Left hindlimb (tissue), 1 donor: ENCODE results near the gene SHROOM1.
"Not testable (repeated sequence)": the region's sequence is repeated elsewhere in the genome, so short reads cannot be mapped to it uniquely, and the experiment has no call there.

Experiments
- DNase-seq: peaks from one replicate; pipeline ENCODE4 v3.0.0-alpha.2; 2018

The SHROOM1 gene

DNA sequence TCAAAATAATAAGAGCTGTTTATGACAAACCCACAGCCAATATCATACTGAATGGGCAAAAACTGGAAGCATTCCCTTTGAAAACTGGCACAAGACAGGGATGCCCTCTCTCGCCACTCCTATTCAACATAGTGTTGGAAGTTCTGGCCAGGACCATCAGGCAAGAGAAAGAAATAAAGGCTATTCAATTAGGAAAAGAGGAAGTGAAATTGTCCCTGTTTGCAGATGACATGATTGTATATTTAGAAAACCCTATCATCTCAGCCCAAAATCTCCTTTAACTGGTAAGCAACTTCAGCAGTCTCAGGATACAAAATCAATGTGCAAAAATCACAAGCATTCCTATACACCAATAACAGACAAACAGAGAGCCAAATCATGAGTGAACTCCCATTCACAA is 26.2 kb downstream of the SHROOM1 start:
- DNase-seq: not testable (repeated sequence)

DNA sequence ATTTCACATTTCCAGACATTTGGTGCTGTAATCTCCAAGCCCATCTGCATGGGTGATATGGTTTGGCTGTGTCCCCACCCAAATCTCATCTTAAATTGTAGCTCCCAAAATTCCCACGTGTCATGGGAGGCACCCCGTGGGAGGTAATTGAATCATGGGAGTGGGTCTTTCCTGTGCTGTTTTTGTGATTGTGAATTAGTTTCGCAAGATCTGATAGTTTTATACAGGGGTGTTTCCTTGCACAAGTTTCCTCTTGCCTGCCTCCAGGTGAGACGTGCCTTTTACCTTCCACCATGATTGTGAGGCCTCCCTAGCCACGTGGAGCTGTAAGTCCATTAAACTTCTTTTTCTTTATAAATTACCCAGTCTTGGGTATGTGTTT is 27.8 kb downstream of the SHROOM1 start:
- DNase-seq: not testable (repeated sequence)

- no peak for DNase-seq
Measured at GRCh38 chr5:132802044-132802684, 28.3 kb downstream of the SHROOM1 start.

- no peak for DNase-seq
Measured at GRCh38 chr5:132800545-132800944, 29.9 kb downstream of the SHROOM1 start.

DNA sequence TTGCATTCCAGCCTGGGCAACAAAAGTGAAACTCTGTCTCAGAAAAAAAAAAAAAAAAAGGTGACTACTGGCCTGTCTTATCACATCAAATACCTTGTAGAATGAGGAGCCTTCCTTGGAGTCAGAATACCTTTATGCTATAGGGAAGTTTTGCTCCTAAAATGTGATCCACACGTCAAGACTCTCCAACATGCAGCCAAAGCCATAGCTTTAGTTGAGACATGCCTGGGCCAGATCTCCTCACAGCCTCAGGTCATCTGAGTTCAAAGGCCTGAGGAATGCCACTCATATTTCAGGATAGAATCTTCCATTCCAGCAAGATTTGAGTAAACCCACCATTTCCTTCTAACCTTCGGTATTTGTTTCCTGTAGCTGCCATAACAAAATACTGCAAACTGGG is 31.1 kb downstream of the SHROOM1 start:
- no peak for DNase-seq

DNA sequence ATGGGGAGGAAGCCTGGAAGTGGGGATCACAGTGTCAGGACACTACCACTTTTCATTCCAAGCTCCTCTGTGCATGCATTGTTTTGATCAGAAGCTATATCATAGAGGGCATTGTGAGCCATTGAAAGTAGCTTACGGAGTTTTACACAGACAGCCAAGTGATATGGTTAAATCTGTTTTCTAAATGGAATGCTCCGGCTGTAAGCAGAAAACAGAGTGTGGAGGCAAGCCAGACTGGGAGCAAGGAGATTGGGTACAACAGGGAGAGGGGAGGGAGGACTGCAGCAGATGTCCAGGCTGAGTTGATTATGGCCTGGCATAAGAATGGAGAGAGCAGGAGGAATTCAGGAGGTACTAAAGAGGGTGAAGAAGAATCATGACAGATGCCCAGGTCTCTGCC is 32.8 kb downstream of the SHROOM1 start:
- DNase-seq: no peak

DNA sequence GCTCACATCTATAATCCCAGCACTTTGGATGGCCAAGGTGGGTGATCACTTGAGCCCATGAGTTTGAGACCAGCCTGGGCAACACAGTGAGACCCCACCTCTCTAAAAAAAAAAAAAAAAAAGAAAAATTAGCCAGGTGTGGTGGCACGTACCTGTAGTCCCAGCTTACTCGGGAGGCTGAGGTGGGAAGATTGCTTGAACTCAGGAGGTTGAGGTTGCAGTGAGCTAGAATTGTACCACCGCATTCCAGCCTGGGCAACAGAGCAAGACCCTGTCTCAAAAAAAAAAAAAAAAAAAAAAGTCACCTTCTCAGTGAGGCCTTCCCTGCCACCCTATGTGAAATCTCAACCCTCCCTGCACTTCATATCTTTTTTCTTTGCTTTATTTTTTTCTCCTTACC is 39.4 kb downstream of the SHROOM1 start:
- DNase-seq: no peak

DNA sequence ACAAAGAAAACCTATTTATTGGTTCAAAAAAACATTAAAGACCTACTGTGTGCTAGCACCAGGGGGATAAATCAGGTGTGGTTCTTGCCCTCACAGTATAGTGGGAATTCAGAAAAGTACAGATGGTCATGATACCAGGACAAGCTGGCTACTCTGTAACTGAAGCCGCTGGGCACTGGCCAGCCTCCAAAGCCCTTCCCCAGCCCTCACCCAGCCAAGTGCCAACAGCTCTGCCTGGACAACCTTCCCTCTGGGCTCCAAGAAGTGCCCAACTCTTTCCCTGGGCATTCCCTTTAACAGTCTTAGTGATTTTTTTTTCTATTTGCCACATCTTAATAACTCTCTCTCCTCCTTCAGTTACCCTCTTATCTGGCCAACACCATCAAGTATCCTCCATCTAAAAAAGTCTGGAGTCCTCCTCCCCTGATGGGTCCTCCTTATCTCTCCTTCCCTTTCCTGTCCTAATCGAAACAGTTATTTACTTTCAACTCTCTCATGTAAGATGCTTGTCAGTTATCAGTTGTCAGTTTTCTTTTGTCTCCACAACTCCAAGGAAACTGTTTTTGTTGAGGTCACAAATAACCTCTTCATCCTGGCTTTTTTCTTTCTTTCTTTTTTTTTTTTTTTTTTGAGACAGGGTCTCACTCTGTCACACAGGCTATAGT is 40.1 kb downstream of the SHROOM1 start:
- no peak for DNase-seq

- DNase-seq: no peak
Measured at GRCh38 chr5:132788990-132789886, 41.2 kb downstream of the SHROOM1 start.

DNA sequence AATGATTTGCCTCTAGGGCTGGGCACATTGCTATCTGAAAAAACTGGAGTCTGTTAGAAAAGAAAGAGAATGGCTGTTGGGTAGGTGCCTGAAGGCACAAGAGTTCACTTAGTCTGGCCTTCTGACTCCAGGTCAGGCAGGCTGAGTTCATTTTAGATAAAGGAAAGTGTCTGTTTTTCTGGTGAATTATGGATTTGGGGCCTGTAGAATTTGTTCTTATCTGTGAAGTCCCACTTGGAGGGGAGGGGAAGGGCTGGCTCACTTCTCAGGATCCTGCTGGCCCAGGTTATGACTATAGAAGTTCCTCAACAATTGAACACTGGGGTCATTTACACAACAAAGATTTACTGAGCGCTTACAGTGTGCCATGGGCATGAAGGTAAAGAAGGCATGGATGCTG is 41.9 kb downstream of the SHROOM1 start:
- DNase-seq: no peak

GRCh38 chr5:132787076-132787475 is 43.4 kb downstream of the SHROOM1 start:
- DNase-seq: no peak

DNA sequence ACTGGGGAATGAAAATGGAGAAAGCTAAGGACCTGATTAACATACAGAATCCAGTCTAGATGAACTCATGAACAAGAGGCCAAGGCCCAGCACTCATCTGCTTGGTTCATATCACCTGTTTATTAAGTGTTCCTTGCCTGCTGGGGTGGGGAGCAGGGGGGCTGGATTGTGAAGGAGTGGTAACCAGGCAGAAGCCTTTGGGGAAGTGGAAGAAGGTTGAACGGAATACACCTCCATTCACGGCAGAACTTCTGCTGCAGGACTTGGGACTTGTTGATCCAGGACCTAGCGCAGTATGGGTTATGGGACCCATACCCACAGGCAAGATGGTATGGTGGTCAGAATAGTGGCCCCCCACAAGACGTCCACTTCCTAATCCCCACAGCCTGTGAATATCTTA is 44.6 kb downstream of the SHROOM1 start:
- no peak for DNase-seq

- no peak for DNase-seq
Measured at GRCh38 chr5:132785365-132785764, 45.1 kb downstream of the SHROOM1 start.

GRCh38 chr5:132782101-132782500 is 48.3 kb downstream of the SHROOM1 start:
- no peak for DNase-seq

DNA sequence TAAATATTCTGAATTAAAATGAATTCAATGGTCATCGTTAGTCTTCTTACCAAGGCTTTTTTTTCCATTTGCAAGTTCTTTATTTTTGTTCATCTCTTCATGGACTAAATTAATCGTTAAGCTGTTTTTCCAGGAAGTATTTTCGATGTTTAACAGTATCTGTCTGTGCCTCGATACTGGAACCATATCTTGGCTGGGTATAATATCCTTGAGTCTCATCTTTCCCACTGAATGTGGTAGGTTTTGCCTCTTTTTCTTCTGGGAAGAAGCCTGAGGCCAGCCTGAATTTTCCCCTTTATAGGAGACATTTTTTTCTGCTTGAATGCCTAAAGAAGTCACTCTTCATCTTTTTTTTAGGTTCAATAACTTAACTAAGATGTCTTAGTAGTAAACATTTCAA is 49.4 kb downstream of the SHROOM1 start:
- DNase-seq: no peak

DNA sequence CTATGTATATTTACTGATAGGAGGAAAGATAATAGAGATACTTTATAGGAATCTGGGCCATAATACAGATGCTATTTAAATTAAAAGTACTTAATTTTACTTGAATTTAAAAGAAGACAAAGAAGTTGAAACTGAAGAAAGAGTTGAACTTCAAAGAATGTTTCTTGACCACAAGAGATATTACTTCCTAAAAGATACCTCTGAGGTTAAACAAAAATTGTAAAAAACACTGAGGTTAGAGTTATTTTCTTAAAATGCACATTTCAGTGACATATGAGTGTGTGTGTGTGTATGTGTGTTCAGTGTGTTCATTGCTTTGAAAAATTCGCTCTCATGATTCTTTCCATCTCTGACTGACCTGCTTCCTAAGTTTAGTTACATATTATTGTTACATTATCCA is 49.9 kb downstream of the SHROOM1 start:
- DNase-seq: no peak

DNA sequence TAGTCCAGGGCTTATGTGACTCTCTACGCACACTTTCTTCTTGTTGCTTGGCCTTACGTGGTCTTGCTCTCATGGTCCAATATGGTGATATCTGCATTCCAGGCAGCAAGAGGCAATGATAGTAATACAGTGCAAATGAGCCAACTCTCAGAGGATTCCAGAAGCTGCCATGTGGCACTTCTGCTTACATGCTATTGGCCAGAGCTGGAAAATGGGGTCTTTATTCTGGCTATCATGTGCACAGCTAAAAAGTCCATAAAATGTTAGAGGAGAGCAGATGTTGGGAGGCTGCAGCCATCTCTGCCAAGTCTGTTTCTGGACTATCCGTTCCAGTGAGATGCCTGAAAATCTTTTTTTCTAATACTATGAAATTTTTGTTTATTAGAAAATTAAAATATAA is 50.5 kb downstream of the SHROOM1 start:
- no peak for DNase-seq

GRCh38 chr5:132778856-132779255 is 51.6 kb downstream of the SHROOM1 start:
- DNase-seq: no peak

DNA sequence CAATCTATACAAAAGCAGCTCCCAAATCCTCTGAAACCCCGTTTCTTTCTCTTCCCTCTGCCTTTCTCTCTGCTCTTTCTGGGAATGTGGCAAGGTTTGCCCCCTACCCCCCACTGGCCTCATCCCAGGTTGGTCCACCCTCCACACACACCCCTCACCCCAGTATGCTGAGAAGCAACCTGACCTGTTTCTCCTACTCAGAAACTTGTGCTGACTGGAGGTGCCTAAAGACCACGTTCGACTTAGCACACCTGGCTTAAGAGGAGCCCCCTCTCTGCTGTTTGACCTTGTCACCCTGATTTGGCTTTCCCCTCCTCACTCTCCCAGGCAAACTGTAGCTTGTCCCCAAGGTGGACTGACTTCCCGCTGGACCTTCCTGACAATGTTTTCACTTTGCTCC is 52.3 kb downstream of the SHROOM1 start:
- DNase-seq: no peak

DNA sequence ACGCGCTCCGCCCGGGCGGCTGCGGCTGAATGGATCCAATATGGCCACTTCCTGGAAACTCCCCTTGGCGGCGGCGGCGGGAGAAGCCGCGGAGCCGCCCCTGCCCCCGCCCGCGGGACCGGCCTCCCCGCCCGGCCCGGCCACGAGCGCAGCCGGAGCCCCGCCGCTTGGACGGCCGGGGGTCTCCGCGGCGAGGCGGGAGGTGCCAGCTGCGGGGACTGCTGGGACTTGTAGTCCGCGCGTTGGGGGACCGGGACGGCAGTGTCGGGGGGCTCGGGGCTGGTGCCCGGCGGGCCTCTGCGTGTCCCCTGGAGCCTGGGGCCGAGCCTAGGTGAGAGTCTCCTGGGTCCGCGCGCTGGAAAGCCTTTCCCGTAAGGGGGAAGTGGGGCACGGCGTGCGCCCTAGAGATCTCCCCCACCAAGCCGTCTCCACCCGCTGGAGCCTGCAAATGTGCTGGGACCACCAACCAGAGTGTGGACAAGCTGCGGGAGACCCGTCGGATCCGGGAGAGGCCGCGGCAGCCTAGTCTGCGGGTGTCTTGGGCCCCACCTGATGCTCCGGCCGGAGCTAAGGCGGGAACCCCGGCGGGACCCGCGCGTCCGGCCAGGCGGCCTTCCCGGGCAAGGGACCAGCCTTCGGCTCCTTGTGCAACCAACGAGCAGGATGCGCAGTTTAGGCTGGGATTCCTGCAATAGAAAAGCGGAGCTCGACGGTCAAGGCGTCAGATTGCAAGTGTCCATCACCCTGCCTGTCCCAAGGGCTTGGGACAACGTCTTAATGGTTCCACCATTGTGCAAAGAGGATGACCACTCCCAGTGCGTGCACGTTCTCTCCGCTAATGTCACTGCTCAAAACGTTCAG is 53.0 kb downstream of the SHROOM1 start, which contains the start of gene SEPTIN8:
SEPTIN8 (minus strand) TSS at position 31 of the 861 bp plus-strand sequence. CDS start 102 bp downstream, outside the sequence.
- DNase-seq: peak; percentile 80

- DNase-seq: no peak
Measured at GRCh38 chr5:132776938-132777208, 53.6 kb downstream of the SHROOM1 start.

- DNase-seq: peak; percentile 60
Measured at GRCh38 chr5:132776131-132776937, 54.1 kb downstream of the SHROOM1 start.
